GM18508 (cell line): ENCODE results near the gene TECTB.

Experiments
- ATAC-seq: cut with Tn5 transposase; IDR thresholded peaks from one replicate; pipeline ENCODE4 v1.9.1; 2021; ENCODE audit warnings: moderate number of reproducible peaks; ENCODE audit not compliant: insufficient read depth, unreplicated experiment

TECTB gene

DNA sequence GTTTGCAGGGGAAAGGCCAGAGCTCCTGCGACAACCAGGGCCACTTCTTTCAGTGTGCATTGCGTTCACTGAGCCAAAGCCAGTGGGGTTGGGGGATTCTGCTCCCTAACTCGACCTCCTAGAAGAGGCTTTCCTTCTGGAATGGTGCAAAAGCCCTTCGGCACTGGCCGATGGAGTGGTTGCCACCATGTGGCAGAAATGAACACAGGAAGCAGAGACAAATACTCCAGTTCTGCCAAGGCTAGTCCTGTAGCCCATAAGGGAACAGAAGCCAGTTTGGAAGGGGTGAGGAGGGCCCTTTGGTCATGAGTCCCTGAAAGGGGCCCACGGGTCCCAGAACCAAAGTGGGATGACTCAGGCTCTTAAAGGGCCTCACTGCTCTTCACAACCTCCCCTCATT, 61.1 kb downstream of the TECTB start:
- ATAC-seq: no peak

DNA sequence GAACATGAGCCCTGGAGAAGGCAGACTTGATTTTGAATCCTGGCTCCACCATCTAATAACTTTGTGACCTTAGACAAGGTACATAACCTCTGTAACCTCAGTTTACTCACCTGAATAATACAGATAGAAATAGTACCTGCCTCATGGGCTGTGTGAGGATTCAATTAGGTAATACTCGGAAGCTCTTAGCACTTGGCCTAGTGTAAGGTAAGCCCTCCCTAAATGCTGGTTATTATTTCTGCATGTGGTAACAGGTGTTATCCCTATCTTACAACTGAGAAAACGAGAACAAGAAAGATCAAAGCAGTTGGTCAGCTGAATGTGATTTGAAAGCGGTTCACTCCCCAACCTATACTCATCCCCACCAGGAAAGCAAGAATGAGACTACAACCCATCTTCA, 62.0 kb downstream of the TECTB start:
- no peak for ATAC-seq

DNA sequence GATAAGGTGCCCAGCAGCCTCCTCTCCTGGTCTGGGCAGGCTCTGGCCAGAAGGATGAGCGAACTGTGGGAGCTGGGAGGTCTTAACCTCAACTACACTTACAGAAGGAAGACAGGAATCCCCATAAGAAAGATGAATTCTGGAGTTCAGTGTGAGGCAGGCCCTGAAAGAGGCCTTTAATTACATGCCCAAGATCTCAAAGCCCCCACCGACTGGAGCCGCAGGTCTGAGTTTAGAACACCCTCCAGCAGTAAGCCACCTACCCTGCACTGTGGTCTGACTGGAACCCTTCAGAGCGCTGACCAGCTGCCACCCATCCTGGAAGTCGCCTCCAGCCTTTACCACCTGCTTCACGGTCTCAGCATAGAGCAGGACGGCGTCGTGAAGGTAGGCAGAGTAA, 62.5 kb downstream of the TECTB start:
- no peak for ATAC-seq

DNA sequence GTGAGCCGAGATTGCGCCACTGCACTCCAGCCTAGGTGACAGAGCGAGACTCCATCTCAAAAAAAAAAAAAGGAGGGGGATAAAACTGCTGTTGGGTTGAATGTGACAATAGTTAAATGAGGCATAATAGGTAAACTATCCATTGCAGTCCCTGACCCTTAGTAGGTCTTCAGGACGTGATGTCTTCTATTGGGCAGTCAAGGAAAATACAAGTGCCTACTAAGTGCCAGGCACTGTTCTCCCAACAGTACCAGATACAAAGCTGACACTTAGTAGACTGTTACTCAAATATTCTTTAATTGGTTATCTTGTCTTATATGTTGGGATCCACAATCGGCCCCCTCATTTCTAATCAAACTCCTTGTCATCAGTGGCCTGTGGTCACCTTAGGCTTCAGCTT, 63.6 kb downstream of the TECTB start:
- ATAC-seq: no peak

DNA sequence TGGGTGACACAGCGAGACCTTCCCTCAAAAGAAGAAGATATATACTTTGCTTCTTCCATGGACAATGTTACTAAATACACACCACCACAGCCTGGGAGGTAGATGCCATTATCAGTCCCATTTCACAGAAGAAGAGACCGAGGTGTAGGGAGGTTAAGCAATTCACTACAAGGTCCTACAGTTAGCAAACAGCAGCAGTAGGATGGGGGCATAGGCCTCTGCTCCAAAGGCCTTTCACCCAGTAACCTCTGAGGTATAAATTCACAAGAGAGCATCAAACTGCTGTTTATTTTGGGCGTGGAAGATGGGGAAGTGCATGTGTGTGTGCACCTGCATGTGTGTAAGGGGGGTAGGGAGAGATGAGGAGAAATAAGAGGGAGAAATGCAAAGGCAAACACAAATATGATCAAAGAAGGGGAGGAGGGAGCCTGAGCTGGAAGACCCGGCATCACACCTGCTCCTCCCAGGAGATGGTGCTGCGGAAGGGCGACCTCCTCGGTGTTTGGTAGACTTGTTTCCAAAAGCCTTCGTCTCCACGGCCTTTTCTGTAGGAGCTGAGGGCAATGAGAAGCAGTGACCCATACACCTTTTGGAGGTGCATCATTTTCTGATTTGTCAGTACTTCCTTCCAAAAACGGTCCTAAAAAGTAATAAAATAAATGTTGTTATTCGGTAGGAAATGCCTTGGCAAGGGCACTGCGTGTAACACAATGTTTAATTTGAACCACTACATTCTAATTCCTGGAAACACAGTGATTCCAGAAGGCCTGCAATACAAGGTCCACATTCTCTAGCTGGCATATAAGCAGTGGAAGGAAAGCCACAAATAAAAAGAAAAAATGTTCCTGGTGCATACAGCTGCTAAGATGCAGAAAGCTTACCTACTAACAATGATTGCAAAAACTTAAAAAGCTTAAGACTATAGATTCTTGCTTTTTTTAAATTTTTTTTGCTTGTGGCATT, 64.8 kb downstream of the TECTB start:
- no peak for ATAC-seq

DNA sequence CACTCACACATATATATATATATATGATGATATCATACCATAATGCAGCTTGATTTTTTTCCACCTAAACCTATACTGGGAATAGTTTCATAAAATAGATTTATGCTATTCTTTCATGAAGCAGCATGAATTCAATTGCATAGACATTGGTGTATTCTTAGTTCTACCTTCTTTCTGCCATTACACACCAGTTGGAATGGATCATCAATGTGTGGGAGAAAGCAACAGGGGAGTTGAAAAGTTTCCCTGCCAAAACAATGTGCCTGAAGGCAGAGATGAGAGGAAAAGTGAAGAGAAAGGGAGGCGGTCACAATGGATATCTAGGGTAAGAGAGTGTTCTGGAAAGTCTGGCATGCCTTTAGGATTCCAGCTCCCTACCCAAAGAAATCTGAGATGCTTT, 65.6 kb downstream of the TECTB start:
- ATAC-seq: no peak

DNA sequence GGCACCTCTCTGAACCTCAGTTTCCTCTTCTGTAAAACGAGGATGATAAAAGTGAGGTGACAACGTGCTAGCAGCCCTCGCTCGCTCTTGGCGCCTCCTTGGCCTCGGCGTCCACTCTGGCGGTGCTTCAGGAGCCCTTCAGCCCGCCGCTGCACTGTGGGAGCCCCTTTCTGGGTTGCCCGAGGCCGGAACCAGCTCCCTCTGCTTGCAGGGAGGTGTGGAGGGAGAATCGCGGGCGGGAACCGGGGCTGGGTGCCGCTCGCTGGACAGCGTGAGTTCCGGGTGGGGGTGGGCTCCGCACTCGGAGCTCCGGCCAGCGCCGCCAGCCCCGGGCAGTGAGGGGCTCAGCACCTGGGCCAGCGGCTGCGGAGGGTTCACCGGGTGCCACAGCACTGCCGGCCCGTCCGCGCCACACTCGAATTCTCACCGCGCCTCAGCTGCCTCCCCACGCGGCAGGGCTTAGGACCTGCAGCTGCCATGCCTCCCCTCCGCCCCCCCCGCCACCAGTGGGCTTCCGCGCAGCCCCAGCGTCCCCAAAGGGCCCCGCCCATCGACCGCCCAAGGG, 66.4 kb downstream of the TECTB start:
- ATAC-seq: no peak

DNA sequence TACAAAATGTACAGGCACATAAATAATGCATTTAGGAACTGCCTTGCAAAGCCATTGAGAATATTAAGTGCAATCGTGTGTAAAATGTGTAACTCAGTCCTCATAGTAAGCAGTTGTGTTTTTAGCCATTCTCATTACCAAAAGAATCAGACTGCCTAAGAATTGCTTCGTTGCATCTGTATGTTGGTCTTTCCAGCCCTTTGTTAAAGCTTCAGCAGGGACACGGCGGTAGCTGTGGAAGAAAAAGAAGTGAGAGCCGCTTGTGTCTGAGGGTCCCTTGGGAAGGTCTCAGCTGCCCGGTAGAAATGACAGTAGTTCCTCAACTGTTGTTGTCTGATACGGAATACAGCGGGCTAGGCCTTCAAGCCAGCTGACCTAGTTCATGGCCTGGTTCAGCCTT, 67.9 kb downstream of the TECTB start:
- no peak for ATAC-seq

DNA sequence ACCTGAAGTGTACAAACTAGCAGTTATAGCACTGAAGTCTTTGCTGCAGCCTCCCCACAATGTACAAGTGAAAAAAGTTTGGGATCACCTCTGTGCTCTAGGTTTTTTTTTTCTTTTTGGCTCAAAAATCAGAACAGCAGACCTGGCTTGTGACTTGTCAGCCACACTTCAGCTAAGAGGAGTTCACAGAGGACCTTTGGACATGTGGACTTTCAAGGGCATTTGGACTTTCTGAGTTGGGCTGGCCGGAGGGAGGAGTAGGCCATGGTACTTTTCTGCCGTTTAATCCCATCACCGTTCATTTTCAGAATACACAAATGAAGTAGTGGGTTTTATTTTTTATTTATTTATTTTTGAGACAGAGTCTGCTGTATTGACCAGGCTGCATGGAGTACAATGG, 68.8 kb downstream of the TECTB start:
- ATAC-seq: no peak

DNA sequence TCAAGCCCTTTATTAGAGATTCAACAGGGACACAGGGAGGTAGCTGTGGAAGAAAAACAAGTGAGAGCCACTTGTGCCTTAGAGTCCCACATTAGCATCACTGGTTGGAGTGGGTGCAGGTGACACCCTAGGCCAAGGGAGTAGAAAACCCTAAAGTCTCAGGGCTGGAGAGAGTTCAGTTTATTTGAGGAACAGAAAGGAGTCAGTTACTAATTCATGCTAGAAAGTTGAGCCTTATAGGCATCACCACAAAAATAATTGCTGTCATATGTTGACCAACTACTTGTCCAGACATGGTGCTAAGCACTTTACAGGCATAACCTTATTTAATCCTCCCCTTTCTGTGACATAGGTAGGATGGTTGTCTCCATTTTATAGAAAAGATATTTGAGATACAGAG, 69.8 kb downstream of the TECTB start:
- ATAC-seq: no peak
